Testis (tissue), 2 donors: ENCODE measurements around the gene TBC1D25.
"Not testable (repeated sequence)": the region's sequence is repeated elsewhere in the genome, so short reads cannot be mapped to it uniquely, and the experiment has no call there.

Experiments used
- CTCF ChIP-seq, 3 experiments: fragments of 450-650 bp in 2 of 3; fragments of 200-600 bp in 1 of 3; sonication (generic) in 1 of 3; IDR thresholded peaks; one replicate each; pipeline ENCODE4 v1.5.1; 2016 to 2019; ENCODE audit warnings: antibody characterized with exemption in 3 of 3, mild to moderate bottlenecking in 2 of 3, moderate library complexity in 1 of 3
- POLR2A ChIP-seq: fragments of 450-650 bp; IDR thresholded peaks from one replicate; pipeline ENCODE4 v1.6.1; 2017; ENCODE audit warnings: antibody characterized with exemption, mild to moderate bottlenecking, moderate library complexity

GRCh38 chrX:48519481-48519880 lies 20.0 kb upstream of the TBC1D25 start:
- TF ChIP-seq CTCF (IDR thresholded peaks at IDR 0.05); POLR2A: not testable (repeated sequence)
